ENCODE data around the gene AMIGO1.
"Not testable (repeated sequence)": the region's sequence is repeated elsewhere in the genome, so short reads cannot be mapped to it uniquely, and the experiment has no call there.

The AMIGO1 gene

GRCh38 chr1:109481646-109482045 is 27.9 kb downstream of the AMIGO1 start:
- no peak for DNase-seq

- no peak for DNase-seq
These were observed 29.6 kb downstream of the AMIGO1 start for GRCh38 chr1:109479901-109480300.

DNA sequence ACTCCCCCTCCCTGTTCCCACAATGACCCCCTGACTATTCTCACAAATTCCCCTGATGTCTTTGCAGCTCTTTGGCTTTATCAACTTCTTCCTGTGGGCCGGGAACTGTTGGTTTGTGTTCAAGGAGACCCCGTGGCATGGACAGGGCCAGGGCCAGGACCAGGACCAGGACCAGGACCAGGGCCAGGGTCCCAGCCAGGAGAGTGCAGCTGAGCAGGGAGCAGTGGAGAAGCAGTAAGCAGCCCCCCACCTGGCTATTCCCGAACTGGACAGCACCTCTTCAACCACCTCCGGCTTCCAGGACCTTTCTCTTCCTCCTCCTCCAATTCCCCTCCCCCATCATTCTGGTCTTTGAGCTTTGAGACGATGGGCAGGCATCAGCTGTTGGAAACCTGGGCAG is 30.2 kb downstream of the AMIGO1 start:
- DNase-seq, result no peak

- DNase-seq, result no peak
These were observed 30.7 kb downstream of the AMIGO1 start for GRCh38 chr1:109478806-109479205.

- no peak for DNase-seq
These were observed 31.7 kb downstream of the AMIGO1 start for GRCh38 chr1:109477821-109478220.

GRCh38 chr1:109476825-109477224 is 32.7 kb downstream of the AMIGO1 start:
- no peak for DNase-seq

- DNase-seq, result no peak
These were observed 34.3 kb downstream of the AMIGO1 start for GRCh38 chr1:109475261-109475660.

- no peak for DNase-seq
These were observed 34.8 kb downstream of the AMIGO1 start for GRCh38 chr1:109474697-109475096.

DNA sequence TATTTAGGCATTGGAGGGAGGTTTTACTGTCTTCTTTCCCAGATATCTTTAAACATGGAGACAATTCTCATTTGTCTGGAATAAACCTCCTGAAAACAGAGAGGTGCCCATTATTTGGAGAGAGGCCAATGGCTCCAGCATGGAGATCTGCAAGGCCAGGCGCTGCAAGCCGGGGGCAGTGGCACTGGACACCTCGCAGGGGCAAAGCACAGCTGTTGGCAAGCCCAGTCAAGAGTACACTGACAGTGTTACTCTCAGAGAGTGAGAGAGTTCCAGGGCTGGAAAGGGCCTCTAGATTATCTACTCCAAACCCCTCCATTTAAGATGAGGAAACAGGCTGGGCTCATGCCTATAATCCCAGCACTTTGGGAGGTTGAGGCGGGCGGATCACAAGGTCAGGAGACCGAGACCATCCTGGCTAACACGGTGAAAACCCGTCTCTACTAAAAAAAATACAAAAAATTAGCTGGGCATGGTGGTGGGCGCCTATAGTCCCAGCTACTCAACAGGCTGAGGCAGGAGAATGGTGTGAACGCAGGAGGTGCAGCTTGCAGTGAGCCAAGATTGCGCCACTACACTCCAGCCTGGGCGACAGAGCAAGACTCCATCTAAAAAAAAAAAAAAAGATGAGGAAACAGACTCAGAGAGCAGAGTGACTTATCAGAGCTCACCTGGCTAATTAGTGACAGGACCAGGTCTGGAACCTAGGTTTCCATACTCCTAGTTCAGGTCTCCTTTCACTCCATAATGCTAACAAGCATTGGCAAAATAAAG is 36.1 kb downstream of the AMIGO1 start:
- DNase-seq, result not testable (repeated sequence)

DNA sequence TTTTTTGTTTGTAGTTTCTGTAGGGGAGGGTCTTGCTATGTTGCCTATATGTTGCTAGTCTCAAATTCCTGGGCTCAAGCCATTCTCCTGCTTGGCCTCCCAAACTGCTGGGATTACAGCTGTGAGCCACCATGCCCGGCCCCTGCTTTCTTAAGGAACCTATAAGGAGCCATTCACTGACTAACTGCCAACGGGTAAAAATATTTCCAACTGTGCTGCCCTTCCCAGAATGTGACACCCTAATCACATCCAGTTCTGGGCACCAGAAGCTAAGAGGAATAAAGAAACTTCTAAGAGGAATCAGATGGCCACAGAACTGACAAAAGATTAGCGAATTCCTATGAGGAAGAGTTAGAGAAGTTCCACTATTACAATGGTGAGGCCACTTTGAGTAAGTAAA is 36.7 kb downstream of the AMIGO1 start:
- no peak for DNase-seq

- no peak for DNase-seq
These were observed 39.3 kb downstream of the AMIGO1 start for GRCh38 chr1:109470245-109470644.

GRCh38 chr1:109468903-109469302 is 40.6 kb downstream of the AMIGO1 start:
- no peak for DNase-seq

- no peak for DNase-seq
These were observed 41.5 kb downstream of the AMIGO1 start for GRCh38 chr1:109468061-109468460.

- DNase-seq, result no peak
These were observed 42.2 kb downstream of the AMIGO1 start for GRCh38 chr1:109467301-109467777.

DNA sequence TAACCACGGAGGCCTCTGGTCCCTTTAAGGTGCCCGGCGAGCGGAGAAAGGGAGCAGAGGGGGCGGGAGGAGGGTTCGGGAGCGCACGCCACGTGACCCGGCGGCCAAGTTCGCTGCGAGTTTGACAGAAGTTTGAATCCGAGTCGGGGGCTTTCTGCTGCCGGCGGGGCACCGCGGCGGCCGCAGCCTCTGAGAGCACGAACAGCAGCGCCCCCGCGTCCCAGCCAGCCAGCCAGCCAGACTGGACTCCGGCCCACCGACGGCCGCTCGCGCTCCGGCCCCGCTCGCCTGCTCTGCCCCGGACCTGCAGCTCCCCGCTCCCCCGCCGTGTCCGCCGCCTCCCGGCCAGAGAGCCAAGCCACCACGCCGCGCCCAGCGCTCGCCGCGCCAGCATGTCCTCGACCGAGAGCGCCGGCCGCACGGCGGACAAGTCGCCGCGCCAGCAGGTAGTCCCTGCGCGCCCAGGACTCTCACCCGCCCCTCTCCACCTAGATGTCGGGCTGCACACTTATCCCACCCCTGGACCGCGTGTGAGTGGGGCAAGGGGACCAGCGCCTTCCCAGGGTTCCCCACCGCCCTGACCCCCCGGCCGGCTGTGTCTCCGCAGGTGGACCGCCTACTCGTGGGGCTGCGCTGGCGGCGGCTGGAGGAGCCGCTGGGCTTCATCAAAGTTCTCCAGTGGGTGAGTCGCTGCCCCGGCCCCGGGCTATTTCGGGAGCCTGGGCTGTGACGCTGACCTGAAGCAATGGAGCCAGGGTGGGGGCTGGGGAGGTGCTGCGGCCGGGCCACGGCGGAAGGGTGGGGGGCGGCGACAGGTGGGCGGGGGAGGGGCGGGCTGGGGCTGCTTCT is 42.9 kb downstream of the AMIGO1 start, which contains the start of gene SYPL2:
Gene SYPL2 (plus strand): TSS at position 95 of the 849 bp plus-strand sequence. CDS start 298 bp downstream, at position 393.
- DNase-seq, result no peak

DNA sequence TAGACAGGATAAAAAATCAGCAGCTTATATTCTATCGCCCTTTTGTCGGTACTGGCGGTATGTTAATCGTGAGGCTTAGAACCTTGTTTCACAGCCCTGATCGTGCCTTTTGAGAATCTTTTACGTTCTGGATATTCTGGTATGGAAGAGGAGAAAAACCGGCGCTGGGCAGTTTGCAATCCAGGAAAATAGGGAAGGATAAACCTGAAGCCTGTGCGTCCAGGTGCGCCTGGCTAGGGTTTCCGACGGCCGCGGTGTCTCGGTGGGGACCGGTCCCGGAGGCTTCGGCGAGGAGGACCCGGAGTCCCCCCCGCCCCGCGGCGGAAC is 43.4 kb downstream of the AMIGO1 start:
- DNase-seq, result no peak

DNA sequence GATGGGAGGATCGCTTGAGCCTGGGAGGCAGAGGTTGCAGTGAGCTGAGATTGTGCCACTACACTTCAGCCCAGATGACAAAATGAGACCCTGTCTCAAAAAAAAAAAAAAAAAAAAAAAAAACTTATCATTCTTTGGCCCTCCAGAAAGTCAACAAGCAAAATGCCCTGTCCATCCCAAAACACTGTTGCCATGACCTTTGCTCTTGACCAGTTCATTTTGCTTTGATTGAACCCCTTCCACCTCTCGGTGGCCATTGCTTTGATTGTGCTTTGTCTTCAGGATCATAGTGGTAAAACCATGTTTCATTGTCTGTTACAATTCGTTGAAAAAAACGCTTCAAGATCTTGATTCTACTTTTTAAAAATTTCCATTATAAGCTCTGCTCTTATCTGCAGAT is 51.7 kb downstream of the AMIGO1 start:
- DNase-seq, result no peak

- DNase-seq, result no peak
These were observed 54.9 kb downstream of the AMIGO1 start for GRCh38 chr1:109454497-109455133.

Measured in DMS79 treated with DMSO at 0.1 percent for 48 hours (cell line).